Measurements from ENCODE around the gene SLC26A1.

DNA sequence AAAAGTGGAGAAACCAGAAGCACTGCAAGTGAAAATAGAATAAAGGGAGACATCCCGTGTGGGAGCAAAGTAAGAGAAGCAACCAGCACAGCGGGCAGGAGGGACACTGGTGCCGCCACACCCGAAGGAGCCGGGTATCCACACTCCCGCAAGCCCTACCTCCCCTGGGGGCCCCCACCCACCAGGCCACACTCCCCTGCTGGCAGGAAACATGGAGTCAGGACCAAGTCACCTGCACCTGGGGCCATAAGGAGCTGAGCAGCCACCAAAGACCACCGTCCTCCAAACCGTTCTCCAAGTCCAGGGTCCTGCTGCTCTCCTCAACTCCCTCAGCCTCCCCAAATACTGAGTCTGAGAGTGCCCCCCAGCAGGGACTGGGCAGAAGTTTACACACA is 48.7 kb upstream of the SLC26A1 start:
- TF ChIP-seq POLR2AphosphoS5 (IDR thresholded peaks at IDR 0.05; ENCODE audit: low read depth, low read length), result no peak
- no peak for TF ChIP-seq POLR2A (IDR thresholded peaks at IDR 0.05; ENCODE audit: low read depth, low read length)
